Small intestine (tissue), 16 donors: Measurements from ENCODE around the gene SLC22A15. TPM values are rescaled to one million over a fixed set of nuclear protein-coding genes. Genes with fewer than 3 reads are reported as not detected.

Experiments
- DNase-seq, 2 donors: peaks; one replicate each; pipeline versions ENCODE4 v3.0.0 to v3.0.0-alpha.2; 2013
- FAIRE-seq: peaks from 2 replicates; lab custom pipeline; 2012; peaks lifted over from hg19 to GRCh38; lab: Jason Lieb, UNC
- H3K27ac ChIP-seq, 3 donors: one replicate each; pipeline ENCODE4 v1.5.1; 2013; ENCODE audit warnings: low read length in 2 of 3, mild to moderate bottlenecking in 2 of 3, control low read depth in 1 of 3, inconsistent platforms in 1 of 3, low read depth in 1 of 3, moderate library complexity in 1 of 3
- H3K27me3 ChIP-seq, 3 donors: one replicate each; pipeline ENCODE4 v1.6.1; 2013; ENCODE audit warnings: low read length in 3 of 3, inconsistent platforms in 1 of 3; ENCODE audit not compliant: control insufficient read depth in 3 of 3, insufficient read depth in 3 of 3
- H3K36me3 ChIP-seq, 3 donors: one replicate each; pipeline ENCODE4 v1.6.1; 2013; ENCODE audit warnings: low read length in 3 of 3, inconsistent platforms in 1 of 3, low read depth in 1 of 3, mild to moderate bottlenecking in 1 of 3, moderate library complexity in 1 of 3; ENCODE audit not compliant: control insufficient read depth in 3 of 3, insufficient read depth in 2 of 3
- H3K4me1 ChIP-seq, 3 donors: one replicate each; pipeline ENCODE4 v1.6.1; 2013; ENCODE audit warnings: low read length in 2 of 3, inconsistent platforms in 1 of 3, low read depth in 1 of 3, mild to moderate bottlenecking in 1 of 3, moderate library complexity in 1 of 3; ENCODE audit not compliant: control insufficient read depth in 3 of 3, insufficient read depth in 2 of 3
- H3K4me3 ChIP-seq, 3 donors: one replicate each; pipeline ENCODE4 v1.5.1; 2013; ENCODE audit warnings: low read length in 3 of 3, control low read depth in 1 of 3, inconsistent platforms in 1 of 3, low read depth in 1 of 3, mild to moderate bottlenecking in 1 of 3, moderate library complexity in 1 of 3
- H3K9me3 ChIP-seq, 2 donors: one replicate each; pipeline ENCODE4 v1.6.1; 2013; ENCODE audit warnings: low read depth in 1 of 2, low read length in 1 of 2; ENCODE audit not compliant: control insufficient read depth in 2 of 2, insufficient read depth in 1 of 2
- WGBS, 3 donors: extraction: QIAGEN DNeasy Blood & Tissue Kit; methylation state at CpG; one replicate each; pipeline ENCODE4 v1.1.7; 2013; 5-methylcytosine and 5-hydroxymethylcytosine counted together
- long read RNA-seq, 10 donors: transcript quantifications; one replicate each; lab custom pipeline, GENCODE V29; 2026
- polyA plus RNA-seq, 4 donors: library from polyadenylated mRNA; stranded (reverse) in 3 of 4; unstranded in 1 of 4; fragments of 200-250 nt in 3 of 4; fragments of 120-200 nt in 1 of 4; gene quantifications; one replicate each; pipeline versions ENCODE4 v1.2.1 to v1.2.3, GENCODE V29; 2013
- donor health status: healthy with polysubstance abuse.
- donor health status: control.
- donor health status: control.
- donor health status: Bipolar disorder and iron deficiency.
- donor health status: healthy.

SLC22A15 gene
- 1 to 10 TPM in 1 of 4 donors, under 1 TPM in 2, not detected in 1; 0.27 to 2.6 (median 0.88) TPM for polyA plus RNA-seq
- long read RNA-seq, donor 1 = 0 reads
- long read RNA-seq, donor 2 = 0 reads
- long read RNA-seq, donor 3, full-length matches to known transcripts = 2 of 2 reads
- long read RNA-seq, donor 3, partial matches to known transcripts = 0 of 2 reads
- long read RNA-seq, donor 3, other reads (novel, unspliced or antisense) = 0 of 2 reads
- long read RNA-seq, donor 4 = 0 reads
- long read RNA-seq, donor 5 = 0 reads
- long read RNA-seq, donor 6 = 0 reads
- long read RNA-seq, donor 7 = 0 reads
- long read RNA-seq, donor 8 = 0 reads
- long read RNA-seq, donor 9 = 0 reads
- long read RNA-seq, donor 10 = 0 reads

- Histone ChIP-seq H3K27ac (peak within 1 kb of the TSS in 2 of 3 donors; percentile 17 to 55), H3K9me3 (no peaks in the 10 kb centered on the region), H3K4me1 (no peaks in the 10 kb centered on the region), H3K27me3 (peaks cover 0 to 6% (median 0%) of the 10 kb centered on the region in 3 donors), H3K4me3 (peak within 1 kb of the TSS; percentile 57 to 64 (median 62)), H3K36me3 (no peaks in the 10 kb centered on the region)
- FAIRE-seq = no peak
- DNase-seq = peak; percentile 21 to 69
- 1% methylated on average over 61 to 91 of the region's 91 CpGs for WGBS, 3 donors
Measured at GRCh38 chr1:115976062-115976920, at the start of gene SLC22A15. Gene SLC22A15, plus strand, starts transcription at chr1:115976513. Its CDS starts 115 bp downstream, at chr1:115976628.

- Histone ChIP-seq H3K27me3 (no peaks in the 10 kb centered on the region), H3K36me3 (no peaks in the 10 kb centered on the region), H3K9me3 (no peaks in the 10 kb centered on the region), H3K4me1 (no peaks in the 10 kb centered on the region), H3K4me3 (no peak overlapping the region), H3K27ac (no peak overlapping the region)
- FAIRE-seq (no peak), DNase-seq (no peak)
- 76 to 94% (median 83%) methylated on average over 4 of the region's 4 CpGs for WGBS, 3 donors
Measured at GRCh38 chr1:115927971-115928370, 48.3 kb upstream of the SLC22A15 start.

GRCh38 chr1:115929881-115930280 is 46.4 kb upstream of the SLC22A15 start:
- FAIRE-seq = no peak
- WGBS, 3 donors = 55 to 82% (median 73%) methylated on average over 5 of the region's 5 CpGs
- DNase-seq = no peak

GRCh38 chr1:115933625-115934024 is 42.7 kb upstream of the SLC22A15 start:
- 61 to 80% (median 62%) methylated on average over 3 of the region's 3 CpGs for WGBS, 3 donors
- H3K9me3 ChIP-seq = no peaks in the 10 kb centered on the region
- H3K4me1 ChIP-seq = no peaks in the 10 kb centered on the region
- H3K27me3 ChIP-seq = no peaks in the 10 kb centered on the region
- no peak overlapping the region for H3K4me3 ChIP-seq
- no peak overlapping the region for H3K27ac ChIP-seq
- H3K36me3 ChIP-seq = no peaks in the 10 kb centered on the region
- DNase-seq = no peak
- FAIRE-seq = no peak

More at GRCh38 chr1:115929881-115930280, 46.4 kb upstream of the SLC22A15 start:
- Histone ChIP-seq H3K4me3 (no peak overlapping the region), H3K4me1 (no peaks in the 10 kb centered on the region), H3K27ac (no peak overlapping the region), H3K36me3 (no peaks in the 10 kb centered on the region), H3K27me3 (no peaks in the 10 kb centered on the region), H3K9me3 (no peaks in the 10 kb centered on the region)

- 83 to 85% (median 84%) methylated on average over 6 of the region's 6 CpGs for WGBS, 3 donors
- no peaks in the 10 kb centered on the region for H3K36me3 ChIP-seq
Measured at GRCh38 chr1:115939455-115939854, 36.9 kb upstream of the SLC22A15 start.

GRCh38 chr1:115946116-115946515 is 30.2 kb upstream of the SLC22A15 start:
- H3K27ac ChIP-seq = no peak overlapping the region
- H3K27me3 ChIP-seq = peaks cover 0 to 4% (median 2%) of the 10 kb centered on the region in 3 donors
- no peaks in the 10 kb centered on the region for H3K4me1 ChIP-seq
- no peak overlapping the region for H3K4me3 ChIP-seq
- H3K36me3 ChIP-seq = no peaks in the 10 kb centered on the region
- FAIRE-seq (no peak), DNase-seq (no peak)
- WGBS, 3 donors = 55 to 63% (median 57%) methylated on average over 3 of the region's 3 CpGs
- no peaks in the 10 kb centered on the region for H3K9me3 ChIP-seq

More at GRCh38 chr1:115939455-115939854, 36.9 kb upstream of the SLC22A15 start:
- no peaks in the 10 kb centered on the region for H3K4me1 ChIP-seq
- peaks cover 0 to 1% (median 0%) of the 10 kb centered on the region in 3 donors for H3K27me3 ChIP-seq
- no peaks in the 10 kb centered on the region for H3K9me3 ChIP-seq
- H3K4me3 ChIP-seq = no peak overlapping the region
- DNase-seq = no peak
- no peak for FAIRE-seq
- H3K27ac ChIP-seq = no peak overlapping the region

- H3K36me3 ChIP-seq = no peaks in the 10 kb centered on the region
- FAIRE-seq = no peak
- H3K4me3 ChIP-seq = no peak overlapping the region
- no peaks in the 10 kb centered on the region for H3K9me3 ChIP-seq
- no peak overlapping the region for H3K27ac ChIP-seq
- no peak for DNase-seq
- no peaks in the 10 kb centered on the region for H3K4me1 ChIP-seq
- peaks cover 0 to 4% (median 3%) of the 10 kb centered on the region in 3 donors for H3K27me3 ChIP-seq
- 54 to 76% (median 61%) methylated on average over 2 of the region's 2 CpGs for WGBS, 3 donors
Measured at GRCh38 chr1:115949156-115949555, 27.2 kb upstream of the SLC22A15 start.

GRCh38 chr1:115951560-115951959 is 24.8 kb upstream of the SLC22A15 start:
- H3K4me3 ChIP-seq = no peak overlapping the region
- no peaks in the 10 kb centered on the region for H3K4me1 ChIP-seq
- peaks cover 0 to 4% (median 3%) of the 10 kb centered on the region in 3 donors for H3K27me3 ChIP-seq
- no peak overlapping the region for H3K27ac ChIP-seq
- DNase-seq = no peak
- no peak for FAIRE-seq
- H3K36me3 ChIP-seq = no peaks in the 10 kb centered on the region
- no peaks in the 10 kb centered on the region for H3K9me3 ChIP-seq
